Dermis microvascular lymphatic vessel endothelial cell (primary cell): Measurements from ENCODE around the gene UHRF1. TPM values are rescaled to one million over a fixed set of nuclear protein-coding genes. Genes with fewer than 3 reads are reported as not detected.

Source experiments
- DNase-seq, 2 donors: peaks; one replicate each; pipeline versions ENCODE4 v3.0.0 to v3.0.0-alpha.2; 2010; ENCODE audit warnings: low read depth in 2 of 2
- total RNA-seq: library from RNA; depleted of rRNA; stranded (reverse); fragments of >200 nt; gene quantifications from 2 replicates; pipeline ENCODE4 v1.2.1, GENCODE V29; 2014

Gene UHRF1
- total RNA-seq, 1 donor from 2014 or later: 27.1 TPM

DNA sequence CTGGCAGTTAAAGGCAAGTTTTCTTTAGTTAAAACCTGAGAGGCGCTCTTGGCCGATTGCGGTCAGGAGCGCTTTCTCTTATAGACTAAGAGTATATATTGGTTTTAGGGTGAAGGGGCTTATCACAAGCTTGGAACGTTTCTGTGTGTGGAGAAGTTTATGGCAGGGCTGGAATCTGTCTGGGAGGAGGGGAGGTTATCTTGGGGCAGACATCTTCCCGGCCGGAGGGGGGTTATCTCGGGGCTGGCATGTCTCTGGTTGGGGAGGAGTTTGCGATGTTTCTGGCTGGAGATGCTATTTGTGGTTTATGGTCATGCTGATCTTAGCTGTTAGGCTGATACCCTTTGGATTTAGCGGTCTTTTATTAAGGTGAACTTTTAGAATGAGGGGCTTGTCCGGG is 78.0 kb downstream of the UHRF1 start:
- no peak for DNase-seq

DNA sequence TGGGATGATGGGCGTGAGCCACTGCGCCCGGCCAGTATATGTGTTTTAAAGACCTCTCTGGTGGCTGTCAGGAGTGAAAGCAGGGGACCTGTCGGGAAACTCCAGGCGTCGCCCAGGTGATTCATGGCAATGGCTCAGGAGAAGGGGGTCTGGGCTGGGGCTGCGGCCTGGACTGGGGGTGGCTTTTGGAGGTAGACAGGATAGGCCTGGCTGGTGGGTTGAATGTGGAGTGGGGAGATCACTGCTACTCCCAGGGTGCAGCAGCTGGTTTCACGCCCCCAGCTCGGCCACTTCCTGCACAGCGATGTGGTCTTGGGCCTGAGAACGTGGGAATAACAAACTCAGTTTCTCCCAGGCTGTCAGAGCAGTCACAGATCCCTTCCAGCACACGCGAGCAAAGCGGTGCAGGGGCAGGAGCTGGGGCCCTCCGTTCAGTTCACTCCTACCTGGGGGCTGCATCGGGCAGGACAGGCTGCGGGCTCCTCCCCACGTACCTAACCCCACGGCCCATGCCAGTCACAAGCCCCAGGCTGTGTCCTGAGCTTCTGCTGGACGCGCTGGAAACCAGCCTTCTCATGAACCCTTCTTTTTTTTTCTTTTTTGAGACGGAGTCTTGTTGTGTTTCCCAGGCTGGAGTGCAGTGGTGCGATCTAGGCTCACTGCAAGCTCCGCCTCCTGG is 78.5 kb downstream of the UHRF1 start:
- DNase-seq: no peak

DNA sequence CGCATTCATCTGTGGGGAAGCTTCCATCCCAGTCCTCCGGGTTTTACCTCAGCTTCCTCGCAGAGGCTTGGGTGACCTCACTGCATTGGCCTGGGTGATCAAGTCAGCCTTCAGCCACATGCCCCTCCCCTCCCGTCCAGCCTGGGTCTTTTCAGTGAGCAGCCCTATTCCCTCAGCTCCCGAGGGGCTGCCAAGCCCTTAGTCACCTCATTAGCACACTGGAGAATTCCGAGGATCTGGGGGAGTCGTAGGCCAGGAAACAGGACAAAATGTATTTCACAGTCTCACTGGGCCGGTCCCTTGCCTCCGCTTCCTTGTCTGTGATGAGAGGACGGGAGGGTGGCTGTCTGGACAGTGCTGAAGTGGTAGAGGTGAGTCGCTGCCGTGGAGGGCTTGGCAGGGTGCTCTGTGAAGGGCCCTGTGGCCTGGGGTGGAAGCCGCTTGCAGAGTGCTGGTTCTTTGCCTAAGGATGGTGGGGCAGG is 79.5 kb downstream of the UHRF1 start:
- DNase-seq: no peak

DNA sequence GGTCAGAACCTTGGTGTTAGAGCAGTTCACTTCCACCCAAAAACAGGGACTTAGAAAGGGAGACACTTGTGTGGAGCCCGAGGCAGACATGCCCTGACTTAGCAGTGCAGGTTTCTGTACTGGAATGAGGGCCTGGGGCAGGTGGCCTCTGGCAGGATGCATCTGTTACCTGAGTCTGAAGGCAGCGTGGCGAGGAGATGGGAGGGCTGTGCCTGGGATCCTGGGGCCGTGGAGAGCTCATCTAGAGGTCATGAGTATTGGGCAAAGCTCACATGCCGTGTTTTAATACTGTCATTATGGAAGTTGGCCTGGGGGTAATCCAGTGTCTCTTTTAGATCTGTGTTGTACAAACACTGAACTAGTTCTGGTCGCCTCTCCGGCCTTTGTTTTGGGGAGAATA is 81.0 kb downstream of the UHRF1 start:
- no peak for DNase-seq

DNA sequence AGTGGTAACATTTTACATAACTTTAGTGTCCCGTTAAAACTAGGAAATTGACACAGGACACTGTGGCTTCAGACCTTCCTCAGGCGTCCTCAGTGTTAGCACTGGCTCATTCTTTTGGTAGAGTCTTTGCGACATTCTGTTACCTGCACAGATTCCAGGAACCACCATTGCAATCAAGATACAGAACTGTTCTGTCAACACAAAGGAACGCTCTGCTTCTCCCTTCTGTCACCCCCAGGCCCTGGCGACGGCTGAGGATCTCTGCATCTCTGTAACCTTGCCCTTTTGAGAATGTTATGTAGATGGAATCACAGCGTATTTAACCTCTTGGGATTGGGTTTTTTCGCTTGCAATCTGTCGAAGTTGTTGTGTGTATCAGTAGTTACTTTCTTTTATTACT is 82.2 kb downstream of the UHRF1 start:
- DNase-seq: no peak

DNA sequence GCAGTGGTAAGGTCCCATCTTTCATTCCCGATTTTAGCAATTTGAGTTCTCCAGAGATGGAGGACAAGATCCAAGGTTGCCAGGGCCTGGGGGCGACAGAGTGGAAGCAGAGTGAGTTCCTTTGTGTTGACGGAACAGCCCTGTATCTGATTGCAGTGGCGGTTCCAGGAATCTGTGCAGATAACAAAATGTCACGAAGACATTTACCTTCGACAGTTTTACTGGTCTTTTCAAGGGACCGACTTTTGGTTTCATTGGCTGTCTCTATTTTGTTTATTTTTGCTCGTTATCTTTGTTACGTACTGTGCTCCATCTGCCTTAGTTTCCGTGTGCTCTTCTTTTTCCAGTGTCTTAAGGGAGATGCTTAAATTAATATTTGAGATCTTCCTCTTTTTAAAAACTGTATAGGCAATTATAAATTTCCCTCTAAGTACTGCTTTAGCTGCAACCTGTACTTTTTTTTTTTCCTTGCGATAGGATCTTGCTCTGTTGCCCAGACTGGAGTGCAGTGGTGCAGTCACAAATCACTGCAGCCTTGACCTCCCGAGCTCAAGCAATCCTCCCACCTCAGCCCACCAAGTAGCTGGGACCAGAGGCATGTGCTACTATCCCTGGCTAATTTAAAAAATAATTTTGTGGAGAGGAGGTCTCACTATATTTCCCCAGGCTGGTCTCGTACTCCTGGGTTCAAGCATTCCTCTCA is 82.8 kb downstream of the UHRF1 start:
- no peak for DNase-seq

DNA sequence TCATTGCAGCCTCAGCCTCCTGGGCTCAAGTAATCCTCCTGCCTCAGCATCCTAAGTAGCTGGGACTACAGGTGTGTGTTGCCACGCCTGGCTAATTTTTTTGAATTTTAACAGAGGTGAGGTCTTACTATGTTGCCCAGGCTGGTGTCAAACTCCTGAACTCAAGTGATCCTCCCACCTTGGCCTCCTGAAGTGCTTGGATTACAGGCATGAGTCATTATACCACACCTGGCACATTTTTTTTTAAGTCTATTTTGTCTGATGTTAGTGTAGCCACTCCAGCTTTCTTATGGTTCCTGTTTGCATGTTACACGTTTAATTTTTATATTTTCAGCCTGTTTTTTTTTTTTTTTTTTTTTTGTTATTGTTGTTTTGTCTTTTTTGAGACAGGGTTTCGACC is 84.4 kb downstream of the UHRF1 start:
- no peak for DNase-seq

DNA sequence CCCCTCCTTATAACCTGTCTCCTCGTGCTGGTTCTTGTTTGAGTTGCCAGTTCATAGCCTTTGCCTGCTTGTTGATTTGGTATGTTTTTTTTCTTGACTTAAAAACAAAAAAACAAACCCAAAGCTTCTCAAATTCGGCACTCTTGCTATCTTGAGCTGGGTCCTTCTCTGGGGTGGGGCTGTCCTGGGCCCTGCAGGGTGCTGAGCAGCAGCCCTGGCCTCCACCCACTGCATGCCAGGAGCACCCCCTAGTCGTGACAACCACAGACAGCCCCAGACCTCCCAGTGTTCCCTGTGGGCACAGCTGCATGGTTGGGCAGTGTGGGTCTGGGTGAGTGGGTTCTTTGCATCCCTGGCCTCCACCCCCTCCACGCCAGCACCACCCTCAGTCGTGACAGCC is 87.4 kb downstream of the UHRF1 start:
- DNase-seq: no peak

DNA sequence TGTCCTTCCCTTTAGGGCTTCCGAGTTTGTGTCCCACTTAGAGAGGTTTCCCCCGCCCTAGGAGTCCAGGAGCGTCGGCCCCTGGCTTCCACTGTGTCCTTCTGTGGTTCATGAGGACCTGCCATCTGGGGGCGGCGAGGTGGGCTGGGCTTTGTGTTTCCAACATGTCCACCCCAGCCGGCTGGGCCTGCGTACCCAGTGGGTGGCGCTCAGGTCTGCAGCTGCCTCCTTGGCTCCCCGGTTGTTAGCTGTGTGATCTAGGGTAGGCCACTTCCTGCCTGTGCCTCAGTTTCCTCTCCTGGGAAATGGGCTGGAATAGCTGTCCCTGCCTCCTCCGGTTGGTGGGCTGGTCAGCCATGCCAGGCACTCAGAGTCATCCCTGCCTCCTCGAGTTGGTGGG is 88.0 kb downstream of the UHRF1 start:
- DNase-seq: no peak

DNA sequence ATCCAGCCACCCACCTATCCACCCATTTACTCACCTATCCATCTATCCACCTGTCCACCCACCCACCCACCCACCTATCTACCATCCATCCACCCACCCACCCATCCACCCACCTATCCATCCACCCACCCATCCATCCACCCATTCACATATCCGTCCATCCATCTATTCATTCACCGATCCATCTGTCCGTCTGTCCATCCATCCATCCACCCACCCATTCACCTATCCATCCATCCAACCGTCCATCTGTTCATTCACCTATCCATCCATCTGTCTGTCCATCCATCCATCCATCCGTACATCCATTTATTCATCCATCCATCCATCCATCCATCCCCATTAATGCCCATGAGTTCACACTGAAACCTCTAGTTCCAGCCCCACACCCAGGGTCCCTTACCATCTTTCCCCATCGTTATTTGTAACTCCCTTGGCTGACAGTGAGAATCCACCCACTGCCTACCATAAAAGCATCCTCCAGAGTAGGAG is 90.9 kb downstream of the UHRF1 start:
- DNase-seq: no peak

DNA sequence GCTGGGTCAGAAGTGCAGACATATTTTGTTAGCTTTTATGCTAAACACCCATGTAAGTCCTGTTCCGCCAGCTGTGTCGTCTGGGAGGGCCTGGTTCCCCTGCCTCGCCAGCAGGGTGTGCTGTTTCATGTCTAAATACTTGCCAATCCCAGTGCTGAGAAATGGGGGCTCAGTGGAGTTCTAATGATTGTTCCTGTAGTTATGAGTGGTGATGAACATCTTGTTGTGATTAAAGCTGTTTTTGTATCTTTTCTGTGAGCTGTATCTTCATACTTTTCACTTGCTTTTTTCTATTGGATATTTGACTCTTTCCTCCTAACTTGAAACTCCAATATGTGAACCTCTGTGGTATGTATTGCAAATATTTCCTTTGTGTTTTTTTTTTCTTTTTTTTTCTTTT is 92.3 kb downstream of the UHRF1 start:
- DNase-seq: peak; percentile 30 to 67

DNA sequence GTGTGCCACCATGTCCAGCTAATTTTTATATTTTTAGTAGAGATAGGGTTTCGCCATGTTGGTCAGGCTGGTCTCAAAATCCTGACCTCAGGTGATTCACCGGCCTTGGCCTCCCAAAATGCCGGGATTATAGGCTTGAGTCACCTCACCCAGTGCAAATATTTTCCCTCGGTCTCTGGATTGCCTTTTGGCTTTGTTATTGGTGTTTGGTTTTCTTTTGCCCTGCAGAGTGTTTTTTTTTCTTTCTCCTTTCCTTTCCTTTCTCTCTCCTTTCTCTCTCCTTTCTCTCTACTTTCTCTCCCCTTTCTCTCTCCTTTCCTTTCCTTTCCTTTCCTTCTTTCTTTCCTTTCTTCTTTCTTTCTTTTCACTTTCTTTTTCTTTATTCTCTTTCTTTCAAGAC is 92.8 kb downstream of the UHRF1 start:
- no peak for DNase-seq

DNA sequence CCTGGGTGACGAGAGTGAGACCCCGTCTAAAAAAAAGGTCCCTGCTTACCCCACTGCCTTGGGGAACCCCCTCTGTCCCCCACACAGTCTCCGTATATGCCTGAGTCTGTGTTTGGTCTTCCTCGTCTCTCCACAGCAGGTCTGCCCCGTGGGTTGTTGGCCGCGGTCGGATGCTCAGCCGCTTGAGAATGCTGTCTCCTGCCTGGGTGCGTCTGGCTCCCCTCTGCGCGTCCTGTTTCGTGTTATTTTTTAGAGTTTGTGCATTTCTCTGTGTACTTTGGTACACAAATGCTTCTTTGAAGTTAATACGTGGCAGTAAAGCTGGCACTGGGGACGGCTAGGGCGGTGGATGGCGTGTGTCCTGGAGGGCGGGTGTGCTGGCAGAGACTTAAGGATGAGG is 94.5 kb downstream of the UHRF1 start:
- no peak for DNase-seq

DNA sequence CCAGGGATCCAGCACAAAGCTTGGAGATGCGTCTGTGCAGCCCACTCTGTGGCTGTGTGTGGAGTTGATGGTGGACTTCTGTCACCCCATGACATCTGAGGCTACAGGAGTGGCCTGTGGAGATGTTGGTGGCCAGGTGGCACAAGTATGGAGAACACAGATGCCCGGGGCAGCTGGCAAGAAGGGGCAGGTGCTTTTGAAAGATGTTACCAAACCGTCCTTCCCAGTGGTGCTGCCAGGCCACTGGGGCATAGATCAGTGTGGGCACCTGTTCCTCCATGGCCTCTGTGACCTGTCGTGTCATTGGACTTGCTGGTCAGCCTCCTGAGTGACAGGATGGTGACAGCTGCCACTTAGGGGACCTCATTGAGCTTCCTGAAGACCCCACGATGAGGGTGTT is 95.8 kb downstream of the UHRF1 start:
- DNase-seq: no peak

DNA sequence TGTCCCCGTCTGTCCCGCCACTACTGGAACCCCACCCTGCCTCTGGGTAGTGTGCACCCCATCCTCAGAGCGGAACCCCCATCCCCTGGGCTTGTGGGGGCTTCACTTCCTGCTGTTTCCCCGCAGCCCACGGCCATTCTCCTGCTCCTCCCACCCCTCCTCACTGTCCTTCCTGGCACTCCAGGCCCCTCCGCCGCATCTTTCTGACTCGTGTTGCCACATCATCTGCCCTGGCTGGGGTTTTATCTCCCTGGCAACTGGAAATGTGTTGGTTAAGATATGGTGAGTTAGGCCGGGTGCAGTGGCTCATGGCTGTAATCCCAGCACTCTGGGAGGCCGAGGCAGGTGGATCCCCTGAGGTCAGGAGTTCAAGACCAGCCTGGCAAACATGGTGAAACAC is 96.9 kb downstream of the UHRF1 start:
- DNase-seq: no peak

DNA sequence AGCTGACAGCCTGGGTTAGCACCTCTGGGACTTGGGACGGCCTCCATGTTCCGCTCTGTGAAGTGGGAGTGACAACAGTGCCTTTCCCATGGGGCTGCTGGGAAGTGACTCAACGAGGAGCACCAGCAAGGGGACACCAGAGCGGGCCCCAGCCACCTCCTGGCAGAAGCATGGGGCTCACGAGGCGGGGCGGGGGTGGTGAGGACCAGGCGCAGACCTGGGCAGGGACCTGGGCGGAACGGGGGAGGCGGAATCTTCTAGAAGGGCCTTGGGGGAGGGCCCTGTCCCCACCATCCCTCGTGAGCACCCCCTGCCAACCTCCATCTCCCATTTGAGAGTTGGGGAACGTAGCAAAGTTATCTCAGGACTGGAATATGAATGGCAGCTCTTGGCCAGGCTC is 97.5 kb downstream of the UHRF1 start:
- DNase-seq: no peak

Other genes with a start within 250 kb of the UHRF1 start
- 148 and 176 TPM in 2 replicates for gene MYDGF, start 239.2 kb upstream of the UHRF1 start, total RNA-seq
- gene DPP9, start 185.7 kb upstream of the UHRF1 start, total RNA-seq: 13.0 and 20.6 TPM in 2 replicates
- 11.6 and 16.9 TPM in 2 replicates for gene FEM1A, start 117.8 kb upstream of the UHRF1 start, total RNA-seq
- gene TICAM1, start 77.8 kb upstream of the UHRF1 start, total RNA-seq: 2.3 and 4.4 TPM in 2 replicates
- 75.1 and 97.5 TPM in 2 replicates for gene PLIN3, start 41.8 kb upstream of the UHRF1 start, total RNA-seq
- gene ARRDC5, start 6.6 kb upstream of the UHRF1 start, total RNA-seq: under 0.01 TPM in 1 of 2 replicates, not detected in the other
- 9.5 and 13.7 TPM in 2 replicates for gene KDM4B, start 59.6 kb downstream of the UHRF1 start, total RNA-seq